ENCODE results near the gene LRP4.

LRP4 gene

GRCh38 chr11:46948378-46949131 is 30.2 kb upstream of the LRP4 start (continued):
- peak; percentile 13; the same call in 1 of the 2 replicates for TF ChIP-seq ZBTB11 (tag by site-specific recombination; conservative IDR thresholded peaks at IDR 0.05; ENCODE audit: low read depth)
- TF ChIP-seq OSR2 (tag by site-specific recombination; IDR thresholded peaks at IDR 0.05) = peak; percentile 97
- TF ChIP-seq ZNF558 (tag by site-specific recombination; IDR thresholded peaks at IDR 0.05) = peak; percentile 75
- no peak for TF ChIP-seq ZNF561 (tag by site-specific recombination; IDR thresholded peaks at IDR 0.05; ENCODE audit: borderline replicate concordance)
- no peak for TF ChIP-seq ZNF488 (tag by site-specific recombination; IDR thresholded peaks at IDR 0.05)
- TF ChIP-seq ZNF174 (tag by site-specific recombination; IDR thresholded peaks at IDR 0.05) = no peak
- TF ChIP-seq ZNF626 (tag by site-specific recombination; IDR thresholded peaks at IDR 0.05) = no peak
- TF ChIP-seq ZNF670 (tag by site-specific recombination; IDR thresholded peaks at IDR 0.05; ENCODE audit: low read depth) = no peak
- TF ChIP-seq BCL11B (tag by site-specific recombination; IDR thresholded peaks at IDR 0.05; ENCODE audit: low read depth) = no peak
- no peak for TF ChIP-seq ZNF350 (tag by site-specific recombination; IDR thresholded peaks at IDR 0.05)
- TF ChIP-seq TRIM28 (IDR thresholded peaks at IDR 0.05; ENCODE audit: borderline replicate concordance, low read length) = peak; percentile 91; the same call in 1 of the 2 replicates
- TF ChIP-seq ZBTB20 (tag by site-specific recombination; IDR thresholded peaks at IDR 0.05) = peak; percentile 57; the same call in 1 of the 2 replicates
- TF ChIP-seq ZBTB48 (tag by site-specific recombination; IDR thresholded peaks at IDR 0.05) = no peak
- TF ChIP-seq ZNF394 (tag by site-specific recombination; IDR thresholded peaks at IDR 0.05; ENCODE audit: borderline replicate concordance) = peak; percentile 43; the same call in 1 of the 2 replicates
- no peak for TF ChIP-seq ZNF274 (IDR thresholded peaks at IDR 0.05; ENCODE audit: low read length)
- TF ChIP-seq ZNF274 (tag by site-specific recombination; IDR thresholded peaks at IDR 0.05; ENCODE audit: borderline replicate concordance) = no peak
- no peak for TF ChIP-seq ZBTB26 (tag by site-specific recombination; optimal IDR thresholded peaks at IDR 0.05)
- peak; percentile 17; the same call in 1 of the 2 replicates for TF ChIP-seq ZNF398 (tag by site-specific recombination; IDR thresholded peaks at IDR 0.05)
- TF ChIP-seq GLIS1 (tag by site-specific recombination; IDR thresholded peaks at IDR 0.05) = peak; percentile 39
- no peak for TF ChIP-seq AEBP2 (tag by site-specific recombination; IDR thresholded peaks at IDR 0.05; ENCODE audit: borderline replicate concordance)
- TF ChIP-seq FEZF1 (tag by site-specific recombination; IDR thresholded peaks at IDR 0.05) = peak; percentile 99
- peak; percentile 76; the same call in 1 of the 2 replicates for TF ChIP-seq MZF1 (tag by site-specific recombination; IDR thresholded peaks at IDR 0.05; ENCODE audit: borderline replicate concordance)
- TF ChIP-seq ZNF530 (tag by site-specific recombination; IDR thresholded peaks at IDR 0.05; ENCODE audit: low read depth) = no peak
- no peak for TF ChIP-seq ZNF621 (tag by site-specific recombination; IDR thresholded peaks at IDR 0.05)
- TF ChIP-seq ZNF223 (tag by site-specific recombination; IDR thresholded peaks at IDR 0.05) = no peak
- TF ChIP-seq ZNF19 (tag by site-specific recombination; IDR thresholded peaks at IDR 0.05; ENCODE audit: low read depth) = no peak
- peak; percentile 73 for TF ChIP-seq IKZF3 (tag by site-specific recombination; IDR thresholded peaks at IDR 0.05)
- TF ChIP-seq OVOL3 (tag by site-specific recombination; IDR thresholded peaks at IDR 0.05) = peak; percentile 90
- TF ChIP-seq ZNF366 (tag by site-specific recombination; conservative IDR thresholded peaks at IDR 0.05) = peak; percentile 71
- no peak for TF ChIP-seq ZNF560 (tag by site-specific recombination; IDR thresholded peaks at IDR 0.05; ENCODE audit: borderline replicate concordance)

Data from HEK293 (cell line).